B cell (primary cell): Measurements from ENCODE around the gene KRTAP5-2. TPM values are rescaled to one million over a fixed set of nuclear protein-coding genes. Genes with fewer than 3 reads are reported as not detected.
A peak's percentile ranks its signal among the peaks of the same experiment; 100 is the strongest.
"Not testable (repeated sequence)": the region's sequence is repeated elsewhere in the genome, so short reads cannot be mapped to it uniquely, and the experiment has no call there.

Experiments used
- ATAC-seq: fragments of 200-7000 bp; cut with Tn5 transposase; one replicate; pipeline ENCODE4 v1.10.0; 2021; ENCODE audit warnings: low read depth, mild to moderate bottlenecking, moderate number of reproducible peaks, moderate library complexity
- CTCF ChIA-PET: fragments of 350-600 bp; sonication (Branson Sonifier 250); formaldehyde crosslinking; loops from one replicate; lab custom pipeline; 2021; ENCODE audit warnings: antibody characterized with exemption, inconsistent platforms; lab: Charles Lee
- POLR2A ChIA-PET: fragments of 350-600 bp; sonication (Branson Sonifier 250); formaldehyde crosslinking; loops from one replicate; lab custom pipeline; 2021; ENCODE audit warnings: antibody characterized with exemption; lab: Charles Lee
- DNase-seq: peaks from one replicate; pipeline ENCODE4 v3.0.0; 2013
- H2AFZ ChIP-seq: 2 replicates; pipeline ENCODE4 v1.6.1; 2012; ENCODE audit warnings: mild to moderate bottlenecking, low read depth, low read length; ENCODE audit not compliant: insufficient read depth, poor library complexity, severe bottlenecking
- H3K27ac ChIP-seq, 2 donors: 1 replicate in 1 of 2; 2 replicates in 1 of 2; pipeline ENCODE4 v1.5.1; 2012 to 2013; ENCODE audit warnings: low read length in 2 of 2, mild to moderate bottlenecking in 2 of 2, moderate library complexity in 1 of 2
- H3K27me3 ChIP-seq, 4 experiments: fragments of 200-600 bp in 1 of 4; sonication (generic) in 1 of 4; replicated peaks in 1 of 4; 1 replicate in 2 of 4; 2 replicates in 2 of 4; pipeline versions ENCODE4 v1.6.1 to v1.7.0; 2013 to 2016; ENCODE audit warnings: low read length in 3 of 4, mild to moderate bottlenecking in 2 of 4, mixed read lengths in 1 of 4, moderate library complexity in 1 of 4; ENCODE audit not compliant: insufficient read depth in 4 of 4, control insufficient read depth in 3 of 4; ENCODE audit errors: control extremely low read depth in 1 of 4
- H3K36me3 ChIP-seq, 2 experiments: replicated peaks in 1 of 2; 1 replicate in 1 of 2; 2 replicates in 1 of 2; pipeline versions ENCODE4 v1.6.1 to v1.7.1; 2013; ENCODE audit warnings: low read length in 1 of 2; ENCODE audit not compliant: insufficient read depth in 2 of 2, control insufficient read depth in 1 of 2; ENCODE audit errors: control extremely low read depth in 1 of 2, extremely low read depth in 1 of 2
- H3K4me1 ChIP-seq, 2 donors: fragments of 200-600 bp in 1 of 2; sonication (generic) in 1 of 2; 1 replicate in 1 of 2; 2 replicates in 1 of 2; pipeline versions ENCODE4 v1.5.1 to v1.6.1; 2013 to 2017; ENCODE audit warnings: low read length in 2 of 2; ENCODE audit not compliant: control insufficient read depth in 2 of 2, insufficient read depth in 2 of 2
- H3K4me2 ChIP-seq: replicated peaks from 2 replicates; pipeline ENCODE3; 2012; ENCODE audit warnings: mild to moderate bottlenecking, low read depth, low read length; ENCODE audit not compliant: poor library complexity, severe bottlenecking
- H3K4me3 ChIP-seq, 5 experiments: fragments of 200-600 bp in 1 of 5; sonication (generic) in 1 of 5; 1 replicate in 3 of 5; 2 replicates in 2 of 5; pipeline versions ENCODE4 v1.5.1 to v1.7.0; 2011 to 2016; ENCODE audit warnings: low read length in 4 of 5, mild to moderate bottlenecking in 4 of 5, low read depth in 2 of 5, control low read depth in 1 of 5, moderate library complexity in 1 of 5; ENCODE audit not compliant: insufficient read depth in 1 of 5; ENCODE audit errors: control extremely low read depth in 1 of 5, extremely low read depth in 1 of 5
- H3K79me2 ChIP-seq: fragments of 200-600 bp; sonication (generic); one replicate; pipeline ENCODE4 v1.6.0; 2016; ENCODE audit warnings: low read length; ENCODE audit not compliant: control insufficient read depth, insufficient read depth
- H3K9ac ChIP-seq: fragments of 200-600 bp; sonication (generic); 2 replicates; pipeline ENCODE4 v1.6.1; 2017; ENCODE audit warnings: mild to moderate bottlenecking, low read length, moderate library complexity
- H3K9me3 ChIP-seq, 3 donors: one replicate each; pipeline versions ENCODE4 v1.6.1 to v1.7.1; 2013; ENCODE audit warnings: low read length in 2 of 3; ENCODE audit not compliant: control insufficient read depth in 2 of 3, insufficient read depth in 1 of 3; ENCODE audit errors: control extremely low read depth in 1 of 3
- H4K20me1 ChIP-seq: 2 replicates; pipeline ENCODE4 v1.6.0; 2012; ENCODE audit warnings: mild to moderate bottlenecking, low read length; ENCODE audit not compliant: insufficient read depth, control insufficient read depth, poor library complexity, severe bottlenecking
- H3K27ac Mint-ChIP-seq: one replicate; pipeline ENCODE4 v1.8.0; 2021; ENCODE audit warnings: mixed read lengths
- H3K27me3 Mint-ChIP-seq: one replicate; pipeline ENCODE4 v1.8.0; 2021; ENCODE audit warnings: mixed read lengths
- H3K4me1 Mint-ChIP-seq: one replicate; pipeline ENCODE4 v1.8.0; 2021; ENCODE audit warnings: mixed read lengths
- H3K4me3 Mint-ChIP-seq: one replicate; pipeline ENCODE4 v1.8.0; 2021; ENCODE audit warnings: mixed read lengths
- H3K9me3 Mint-ChIP-seq: one replicate; pipeline ENCODE4 v1.8.0; 2022; ENCODE audit warnings: mixed read lengths; ENCODE audit not compliant: insufficient read depth
- CTCF ChIP-seq: fragments of 200-600 bp; IDR thresholded peaks from one replicate; pipeline ENCODE4 v1.8.0; 2022; ENCODE audit warnings: antibody characterized with exemption, mild to moderate bottlenecking
- EZH2 ChIP-seq: IDR thresholded peaks from 2 replicates; pipeline ENCODE4 v1.6.1; 2012; ENCODE audit warnings: borderline replicate concordance, low read depth, mild to moderate bottlenecking, moderate library complexity, low read length; ENCODE audit not compliant: insufficient read depth, poor library complexity, severe bottlenecking
- WGBS: methylation state at CpG from one replicate; pipeline ENCODE4 v1.1.5; 2013; ENCODE audit warnings: missing lambda C conversion rate; ENCODE audit not compliant: insufficient coverage; 5-methylcytosine and 5-hydroxymethylcytosine counted together
- intact Hi-C: fragments of 100-400 bp; cut with micrococcal nuclease; formaldehyde crosslinking; loops from one replicate; pipeline ENCODE4 v1.10.0; 2022
- polyA plus RNA-seq: library from polyadenylated mRNA; depleted of rRNA; stranded (reverse); fragments of >200 nt; gene quantifications from 2 replicates; pipeline ENCODE4 v1.2.3, GENCODE V29; 2012
- total RNA-seq, 2 donors: library from RNA; stranded (reverse); fragments of 120-200 nt in 1 of 2; gene quantifications; 1 replicate in 1 of 2; 2 replicates in 1 of 2; pipeline versions ENCODE4 v1.2.3 to v1.2.4, GENCODE V29; 2013 to 2022

Gene KRTAP5-2
- total and polyA plus RNA-seq, 2 donors (not counting 1 experiment from before 2014, with no cell fraction given) = 0.36 TPM; not detected in 1

- Histone ChIP-seq H4K20me1 (no peaks in the 10 kb centered on the region), H3K27me3 (peaks cover 0 to 3% (median 2%) of the 10 kb centered on the region in 4 experiments), H2AFZ (no peak overlapping the region), H3K36me3 (no peaks in the 10 kb centered on the region), H3K4me2 (no peak overlapping the region), H3K79me2 (no peaks in the 10 kb centered on the region), H3K4me3 (no peak overlapping the region), H3K9me3 (no peaks in the 10 kb centered on the region), H3K9ac (no peak overlapping the region), H3K4me1 (peaks cover 0 to 15% of the 10 kb centered on the region in 2 donors), H3K27ac (no peak overlapping the region)
- TF ChIP-seq CTCF (no peak), EZH2 (no peak)
- Mint-ChIP-seq H3K4me1 (peaks cover 15% of the 10 kb centered on the region), H3K27ac (no peak overlapping the region), H3K27me3 (peaks cover 31% of the 10 kb centered on the region), H3K4me3 (no peak overlapping the region), H3K9me3 (no peaks in the 10 kb centered on the region)
- intact Hi-C loops = no loop called here
- ChIA-PET POLR2A (no interaction called here), CTCF (no interaction called here)
- no peak for DNase-seq
- WGBS = 55% methylated on average over 1 of the region's 1 CpG
- ATAC-seq = no peak
These were observed 5.5 kb upstream of the KRTAP5-2 start for GRCh38 chr11:1603629-1604028.

- Mint-ChIP-seq H3K27me3 (peaks cover 39% of the 10 kb centered on the region), H3K4me3 (peak overlapping the region; percentile 12), H3K4me1 (peaks cover 15% of the 10 kb centered on the region)
- H2AFZ ChIP-seq, DNase-seq, H3K9me3 ChIP-seq, H3K79me2 ChIP-seq, H3K4me3 ChIP-seq, intact Hi-C loops, H4K20me1 ChIP-seq, CTCF ChIA-PET, H3K27ac Mint-ChIP-seq, H3K9ac ChIP-seq, H3K4me2 ChIP-seq, H3K36me3 ChIP-seq, H3K9me3 Mint-ChIP-seq, H3K27ac ChIP-seq, POLR2A ChIA-PET: not testable (repeated sequence)
- H3K4me1 ChIP-seq = peaks cover 0 to 15% of the 10 kb centered on the region in 2 donors
- 90% methylated on average over 2 of the region's 3 CpGs for WGBS
- H3K27me3 ChIP-seq = peaks cover 0 to 11% (median 4%) of the 10 kb centered on the region in 4 experiments
- peak; percentile 54 for ATAC-seq
These were observed 3.6 kb upstream of the KRTAP5-2 start for GRCh38 chr11:1601663-1602062.
